Transverse colon (tissue), 4 donors: Measurements from ENCODE around the gene ATP5ME. TPM values are rescaled to one million over a fixed set of nuclear protein-coding genes. Genes with fewer than 3 reads are reported as not detected.
A peak's percentile ranks its signal among the peaks of the same experiment; 100 is the strongest.
"Not testable (repeated sequence)": the region's sequence is repeated elsewhere in the genome, so short reads cannot be mapped to it uniquely, and the experiment has no call there.

ENCODE experiments used
- DNase-seq: peaks from one replicate; pipeline ENCODE4 v3.0.0-alpha.2; 2019
- H3K27ac ChIP-seq, 4 donors: fragments of 200-600 bp; sonication (generic); 2 replicates each; pipeline ENCODE4 v1.5.1; 2016 to 2018; ENCODE audit warnings: inconsistent platforms in 4 of 4
- H3K27me3 ChIP-seq: fragments of 200-600 bp; sonication (generic); 2 replicates; pipeline ENCODE4 v1.5.1; 2017; ENCODE audit warnings: inconsistent platforms
- H3K36me3 ChIP-seq, 4 donors: fragments of 200-600 bp; sonication (generic); 2 replicates each; pipeline ENCODE4 v1.5.1; 2017 to 2019; ENCODE audit warnings: inconsistent platforms in 4 of 4
- H3K4me1 ChIP-seq, 4 donors: fragments of 200-600 bp; sonication (generic); 2 replicates each; pipeline ENCODE4 v1.5.1; 2017 to 2020; ENCODE audit warnings: inconsistent platforms in 4 of 4
- H3K4me3 ChIP-seq, 4 donors: fragments of 200-600 bp; sonication (generic); 1 replicate in 1 of 4; 2 replicates in 3 of 4; pipeline versions ENCODE4 v1.5.1 to v1.6.1; 2017 to 2019; ENCODE audit warnings: inconsistent platforms in 4 of 4
- H3K9me3 ChIP-seq, 2 donors: fragments of 200-600 bp; sonication (generic); 2 replicates each; pipeline ENCODE4 v1.5.1; 2017 to 2019; ENCODE audit warnings: inconsistent platforms in 2 of 2
- CTCF ChIP-seq, 5 experiments: fragments of 200-600 bp in 3 of 5; fragments of 450-650 bp in 2 of 5; sonication (generic) in 3 of 5; IDR thresholded peaks; 1 replicate in 2 of 5; 2 replicates in 3 of 5; pipeline ENCODE4 v1.5.1; 2016 to 2017; ENCODE audit warnings: antibody characterized with exemption in 5 of 5, inconsistent platforms in 3 of 5, mild to moderate bottlenecking in 2 of 5, moderate library complexity in 1 of 5
- EP300 ChIP-seq: sonication (generic); formaldehyde crosslinking; IDR thresholded peaks from one replicate; pipeline ENCODE4 v1.6.1; 2017; ENCODE audit warnings: antibody characterized with exemption, low read depth
- POLR2A ChIP-seq: fragments of 450-650 bp; IDR thresholded peaks from one replicate; pipeline ENCODE4 v1.6.1; 2016; ENCODE audit warnings: antibody characterized with exemption, mild to moderate bottlenecking, moderate library complexity
- POLR2AphosphoS5 ChIP-seq, 3 donors: sonication (generic); formaldehyde crosslinking; IDR thresholded peaks; one replicate each; pipeline ENCODE4 v1.6.1; 2016; ENCODE audit warnings: antibody characterized with exemption in 3 of 3
- WGBS, 2 donors: methylation state at CpG; one replicate each; pipeline ENCODE4 v1.1.5; 2018; ENCODE audit warnings: low coverage in 1 of 2; 5-methylcytosine and 5-hydroxymethylcytosine counted together
- in situ Hi-C, 4 donors: fragments of 200-750 bp; cut with MboI; loops; one replicate each; pipeline versions ENCODE4 v1.15.0 to v1.15.1; 2017; ENCODE audit warnings: low sequenced_read_pairs in 3 of 4, low pct_ligation_motif_present in 1 of 4, low pct_unique_long_range_greater_than_20kb in 1 of 4
- intact Hi-C: fragments of 100-400 bp; cut with DNase I; formaldehyde crosslinking; loops from one replicate; pipeline ENCODE4 v1.15.1; 2023; ENCODE audit warnings: low total_unique reads
- total RNA-seq, 4 donors: library from RNA; depleted of rRNA; stranded (reverse); fragments of >200 nt; gene quantifications; one replicate each; pipeline ENCODE4 v1.1.0, GENCODE V29; 2016

ATP5ME gene
- total RNA-seq, 4 donors from 2014 or later, result 52.0 to 152 (median 148) TPM; not detected in 1

DNA sequence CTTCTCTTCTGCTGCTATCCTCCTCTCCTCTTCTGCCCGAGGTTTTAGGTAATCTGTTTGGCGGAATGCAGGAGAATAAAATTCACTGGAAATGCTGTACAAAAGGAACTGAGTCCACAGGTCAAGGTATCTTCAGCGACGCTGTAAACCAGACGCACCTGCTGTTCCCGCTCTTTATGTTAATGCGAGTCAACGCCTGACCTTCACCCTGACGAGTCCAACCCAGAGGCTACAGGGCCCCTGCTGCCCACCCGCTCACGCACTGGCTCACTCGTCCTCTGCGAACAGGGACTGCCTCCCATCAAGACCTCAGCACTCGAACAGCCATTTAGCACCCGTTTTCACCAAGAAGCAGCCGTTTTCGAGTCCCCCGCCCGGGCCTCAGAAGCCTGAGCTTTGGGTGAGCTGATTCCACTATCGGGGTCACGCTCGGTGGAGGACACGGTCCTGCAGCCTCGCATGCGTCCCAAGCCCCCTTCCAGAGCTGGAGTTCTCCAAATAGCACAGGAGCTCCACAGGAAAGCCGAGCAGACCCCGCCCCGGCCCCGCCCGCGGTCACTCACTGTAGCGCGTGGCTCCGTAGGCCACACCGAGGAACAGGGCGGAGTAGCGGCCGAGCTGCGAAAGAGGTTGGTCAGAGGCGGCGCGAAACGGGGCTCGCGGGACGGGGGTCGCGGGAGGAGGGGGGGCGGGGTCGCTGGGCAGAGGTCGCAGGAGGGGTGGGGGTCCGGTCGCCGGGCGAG lies 556 bp downstream of the ATP5ME start:
- 18 to 21% methylated on average over 9 to 25 of the region's 55 CpGs for WGBS, 2 donors

GRCh38 chr4:671769-672168 lies 2.3 kb downstream of the ATP5ME start:
- TF ChIP-seq POLR2AphosphoS5 (IDR thresholded peaks at IDR 0.05), result no peak
- no peak for TF ChIP-seq CTCF (IDR thresholded peaks at IDR 0.05)
- TF ChIP-seq POLR2A, result no peak
- TF ChIP-seq EP300, result no peak
- H3K27me3 ChIP-seq, result no peaks in the 10 kb centered on the region
- WGBS, 2 donors, result 86% methylated on average over 3 of the region's 3 CpGs; no CpG with 5 or more reads in 1 of the 2 donors
- H3K4me1 ChIP-seq, result peaks cover 15 to 20% (median 18%) of the 10 kb centered on the region in 4 donors
- H3K9me3 ChIP-seq, result no peaks in the 10 kb centered on the region
- no peak overlapping the region for H3K4me3 ChIP-seq
- in situ Hi-C loops (no loop called here), intact Hi-C loops (no loop called here)
- peaks cover 0 to 14% (median 6%) of the 10 kb centered on the region in 4 donors for H3K36me3 ChIP-seq
- no peak for DNase-seq
- no peak overlapping the region for H3K27ac ChIP-seq

More for the DNA sequence above, 556 bp downstream of the ATP5ME start:
- peak overlapping the region; percentile 68 to 88 (median 71) for H3K4me3 ChIP-seq
- H3K4me1 ChIP-seq, result peaks cover 15 to 33% (median 29%) of the 10 kb centered on the region in 4 donors
- in situ Hi-C loops, result no loop called here
- H3K27ac ChIP-seq, result peak overlapping the region; percentile 93 to 98 (median 94)
- peaks cover 0 to 14% (median 6%) of the 10 kb centered on the region in 4 donors for H3K36me3 ChIP-seq
- DNase-seq, result peak; percentile 73
- H3K27me3 ChIP-seq, result no peaks in the 10 kb centered on the region
- intact Hi-C loops, result no loop called here
- H3K9me3 ChIP-seq, result no peaks in the 10 kb centered on the region
- TF ChIP-seq POLR2AphosphoS5 (IDR thresholded peaks at IDR 0.05) (peak in 1 of 3 donors; percentile 39), POLR2A (peak; percentile 29), EP300 (no peak), CTCF (IDR thresholded peaks at IDR 0.05) (no peak)

DNA sequence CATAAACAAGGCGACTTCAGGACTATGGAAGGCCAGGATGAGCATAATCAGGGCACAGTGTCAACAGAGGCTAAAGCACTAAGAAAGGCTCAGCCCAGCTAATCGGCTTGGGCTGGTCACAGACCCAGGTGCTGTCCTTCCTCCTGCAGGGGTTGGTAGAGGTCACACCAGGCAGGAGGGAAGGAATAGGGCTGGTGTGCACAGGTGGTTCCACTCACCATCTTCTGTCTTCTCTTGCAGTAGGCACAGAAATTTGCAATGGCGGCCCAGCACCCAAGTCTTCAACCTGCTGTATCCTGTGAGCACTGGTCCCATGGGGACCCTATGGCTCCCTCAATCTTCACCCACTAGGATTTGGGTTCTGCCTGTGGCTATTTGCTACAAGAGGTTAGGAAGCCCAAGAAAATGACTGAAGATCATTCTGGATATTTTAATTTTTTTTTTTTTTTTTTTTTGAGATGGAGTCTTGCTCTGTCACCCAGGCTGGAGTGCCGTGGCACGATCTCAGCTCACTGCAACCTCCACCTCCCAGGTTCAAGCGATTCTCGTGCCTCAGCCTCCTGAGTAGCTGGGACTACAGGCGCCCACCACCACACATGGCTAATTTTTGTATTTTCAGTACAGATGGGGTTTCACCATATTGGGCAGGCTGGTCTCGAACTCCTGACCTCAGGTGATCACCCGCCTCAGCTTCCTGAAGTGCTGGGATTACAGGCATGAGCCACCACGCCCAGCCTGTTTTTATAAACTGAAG lies 4.1 kb downstream of the ATP5ME start:
- intact Hi-C loops, H3K27ac ChIP-seq, H3K4me3 ChIP-seq, DNase-seq, H3K27me3 ChIP-seq, in situ Hi-C loops, H3K9me3 ChIP-seq: not testable (repeated sequence)
- Histone ChIP-seq H3K4me1 (peaks cover 9 to 13% (median 11%) of the 10 kb centered on the region in 4 donors), H3K36me3 (peaks cover 0 to 14% (median 6%) of the 10 kb centered on the region in 4 donors)
- TF ChIP-seq POLR2A (peak; percentile 21), POLR2AphosphoS5 (IDR thresholded peaks at IDR 0.05) (peak in 1 of 3 donors; percentile 15)
- 87% methylated on average over 11 of the region's 11 CpGs; no CpG with 5 or more reads in 1 of the 2 donors for WGBS, 2 donors

- 77 to 87% methylated on average over 5 of the region's 6 CpGs for WGBS, 2 donors
- in situ Hi-C loops, H3K27ac ChIP-seq, H3K27me3 ChIP-seq, H3K4me3 ChIP-seq, H3K9me3 ChIP-seq, DNase-seq, intact Hi-C loops: not testable (repeated sequence)
- peaks cover 0 to 14% (median 6%) of the 10 kb centered on the region in 4 donors for H3K36me3 ChIP-seq
- H3K4me1 ChIP-seq, result peaks cover 6 to 15% (median 10%) of the 10 kb centered on the region in 4 donors
These were observed 5.9 kb downstream of the ATP5ME start for GRCh38 chr4:668219-668618.

GRCh38 chr4:667545-667925 lies 6.5 kb downstream of the ATP5ME start:
- H3K36me3 ChIP-seq, result peaks cover 0 to 12% (median 5%) of the 10 kb centered on the region in 4 donors
- 68% methylated on average over 10 of the region's 10 CpGs; no CpG with 5 or more reads in 1 of the 2 donors for WGBS, 2 donors
- no peak for DNase-seq
- in situ Hi-C loops (no loop called here), intact Hi-C loops (no loop called here)
- no peak for TF ChIP-seq CTCF (IDR thresholded peaks at IDR 0.05)
- no peak for TF ChIP-seq EP300
- no peak for TF ChIP-seq POLR2AphosphoS5 (IDR thresholded peaks at IDR 0.05)
- no peak for TF ChIP-seq POLR2A
- no peak overlapping the region for H3K27ac ChIP-seq
- H3K4me3 ChIP-seq, result no peak overlapping the region
- H3K27me3 ChIP-seq, result peaks cover 6% of the 10 kb centered on the region
- H3K4me1 ChIP-seq, result peaks cover 0 to 10% (median 7%) of the 10 kb centered on the region in 4 donors
- no peaks in the 10 kb centered on the region for H3K9me3 ChIP-seq
